Heart left ventricle (tissue), 16 donors: ENCODE data around the gene CEP85L. TPM values are rescaled to one million over a fixed set of nuclear protein-coding genes. Genes with fewer than 3 reads are reported as not detected.

ENCODE experiments used
- ATAC-seq, 4 donors: fragments of 200-7000 bp; cut with Tn5 transposase; one replicate each; pipeline ENCODE4 v1.9.1; 2020 to 2022; ENCODE audit warnings: moderate library complexity in 4 of 4, mild to moderate bottlenecking in 3 of 4, moderate number of reproducible peaks in 1 of 4
- DNase-seq, 5 donors: peaks; one replicate each; pipeline ENCODE4 v3.0.0-alpha.2; 2020
- H3K27ac ChIP-seq, 12 donors: fragments of 200-600 bp; sonication (generic) in 4 of 12; one replicate each; pipeline versions ENCODE4 v1.5.0 to v1.8.0; 2016 to 2022; ENCODE audit warnings: mild to moderate bottlenecking in 2 of 12
- H3K27me3 ChIP-seq, 9 donors: fragments of 200-600 bp; sonication (generic) in 2 of 9; one replicate each; pipeline versions ENCODE4 v1.5.1 to v1.8.0; 2016 to 2022; ENCODE audit warnings: mild to moderate bottlenecking in 3 of 9
- H3K36me3 ChIP-seq, 9 donors: fragments of 200-600 bp; sonication (generic) in 2 of 9; one replicate each; pipeline versions ENCODE4 v1.5.0 to v1.8.0; 2018 to 2022; ENCODE audit warnings: mild to moderate bottlenecking in 2 of 9
- H3K4me1 ChIP-seq, 12 donors: fragments of 200-600 bp; sonication (generic) in 4 of 12; one replicate each; pipeline versions ENCODE4 v1.5.0 to v1.8.0; 2016 to 2022; ENCODE audit warnings: mild to moderate bottlenecking in 3 of 12
- H3K4me3 ChIP-seq, 12 donors: fragments of 200-600 bp; sonication (generic) in 4 of 12; one replicate each; pipeline versions ENCODE4 v1.5.0 to v1.8.0; 2017 to 2022; ENCODE audit warnings: mild to moderate bottlenecking in 9 of 12, moderate library complexity in 4 of 12
- H3K9me3 ChIP-seq, 12 donors: fragments of 200-600 bp; sonication (generic) in 4 of 12; one replicate each; pipeline versions ENCODE4 v1.5.0 to v1.8.0; 2016 to 2022; ENCODE audit warnings: mild to moderate bottlenecking in 1 of 12
- POLR2A ChIP-seq, 2 donors: fragments of 450-650 bp; IDR thresholded peaks; one replicate each; pipeline ENCODE4 v1.6.1; 2017; ENCODE audit warnings: antibody characterized with exemption in 2 of 2, mild to moderate bottlenecking in 2 of 2, moderate library complexity in 2 of 2
- WGBS, 4 donors: extraction: QIAGEN DNeasy Blood & Tissue Kit in 2 of 4; methylation state at CpG; one replicate each; pipeline versions ENCODE4 v1.1.5 to v1.1.7; 2013 to 2018; 5-methylcytosine and 5-hydroxymethylcytosine counted together
- intact Hi-C, 10 donors: fragments of 100-400 bp; cut with DNase I; formaldehyde crosslinking; loops; one replicate each; pipeline versions ENCODE4 v1.11.1 to v1.14.2; 2022
- long read RNA-seq, 3 donors: library from polyadenylated mRNA; unstranded; transcript quantifications; one replicate each; pipeline ENCODE4 v2.0.0, GENCODE V29; 2020 to 2021
- polyA plus RNA-seq, 2 donors: library from polyadenylated mRNA; stranded (reverse); fragments of 200-250 nt; gene quantifications; one replicate each; pipeline ENCODE4 v1.2.3, GENCODE V29; 2013
- total RNA-seq, 9 donors: library from RNA; depleted of rRNA in 2 of 9; stranded (reverse); fragments of >200 nt in 2 of 9; fragmentation: NEBNext Ultra II Directional in 3 of 9; extraction: Animal tissue kit (Norgen Biotek cat#: 25700) in 3 of 9; gene quantifications; one replicate each; pipeline versions ENCODE4 v1.1.0 to v1.2.4, GENCODE V29; 2016 to 2023
- TF ChIP-seq, protein P1 (sequence below), 12 donors: fragments of 200-600 bp; sonication (generic) in 4 of 12; IDR thresholded peaks; one replicate each; pipeline versions ENCODE4 v1.5.0 to v1.8.0; 2018 to 2022; ENCODE audit warnings: antibody characterized with exemption in 12 of 12, mild to moderate bottlenecking in 5 of 12
- donor health status: ischemic (EF 13 %, LVEDD 7.1; RV severe dilation, severe dysfunction).
- donor health status: healthy with polysubstance abuse.
- donor health status: DM: no; HTN: yes; CAD: no.
- donor health status: DM: no; HTN: no; CAD: no.
- donor health status: ischemic (EF 25% LVEDD 6.9; RV normal size, moderate dysfunction).
- donor health status: ischemic (EF 25% LVEDD 5.7; RV mildly dilated, moderate dysfunction).
- donor health status: healthy.
- donor health status: DM: yes; HTN: yes; CAD: no.
- donor health status: ischemic (EF 35%, LVEDD 5.7; RV mildly dilated, moderate dysfunction).
- donor health status: nonischemic (EF 11% LVEDD 7.7; RV severe dilation, severe dysfunction).
- donor health status: DM: yes; HTN: yes; CAD: no.
- donor health status: PGD.
- donor health status: ischemic (EF 29% LVEDD 5.4; RV normal size, mild dysfunction).
- donor health status: nonischemic (EF 23%, LVEDD 6.1; RV moderate dilation, normal function).

Gene CEP85L
- total RNA-seq, result 10 to 100 TPM in 1 of 9 donors, 1 to 10 TPM in 8; 5.1 to 14.4 (median 7.6) TPM
- polyA plus RNA-seq, result 1 to 10 TPM; 1.9 to 7.7 TPM
- long read RNA-seq, donor 1, full-length matches to known transcripts, result 2 of 21 reads
- long read RNA-seq, donor 1, partial matches to known transcripts, result 8 of 21 reads
- long read RNA-seq, donor 1, other reads (novel, unspliced or antisense), result 11 of 21 reads
- long read RNA-seq, donor 2, full-length matches to known transcripts, result 3 of 28 reads
- long read RNA-seq, donor 2, partial matches to known transcripts, result 18 of 28 reads
- long read RNA-seq, donor 2, other reads (novel, unspliced or antisense), result 7 of 28 reads
- long read RNA-seq, donor 3, full-length matches to known transcripts, result 1 of 10 reads
- long read RNA-seq, donor 3, partial matches to known transcripts, result 3 of 10 reads
- long read RNA-seq, donor 3, other reads (novel, unspliced or antisense), result 6 of 10 reads

DNA sequence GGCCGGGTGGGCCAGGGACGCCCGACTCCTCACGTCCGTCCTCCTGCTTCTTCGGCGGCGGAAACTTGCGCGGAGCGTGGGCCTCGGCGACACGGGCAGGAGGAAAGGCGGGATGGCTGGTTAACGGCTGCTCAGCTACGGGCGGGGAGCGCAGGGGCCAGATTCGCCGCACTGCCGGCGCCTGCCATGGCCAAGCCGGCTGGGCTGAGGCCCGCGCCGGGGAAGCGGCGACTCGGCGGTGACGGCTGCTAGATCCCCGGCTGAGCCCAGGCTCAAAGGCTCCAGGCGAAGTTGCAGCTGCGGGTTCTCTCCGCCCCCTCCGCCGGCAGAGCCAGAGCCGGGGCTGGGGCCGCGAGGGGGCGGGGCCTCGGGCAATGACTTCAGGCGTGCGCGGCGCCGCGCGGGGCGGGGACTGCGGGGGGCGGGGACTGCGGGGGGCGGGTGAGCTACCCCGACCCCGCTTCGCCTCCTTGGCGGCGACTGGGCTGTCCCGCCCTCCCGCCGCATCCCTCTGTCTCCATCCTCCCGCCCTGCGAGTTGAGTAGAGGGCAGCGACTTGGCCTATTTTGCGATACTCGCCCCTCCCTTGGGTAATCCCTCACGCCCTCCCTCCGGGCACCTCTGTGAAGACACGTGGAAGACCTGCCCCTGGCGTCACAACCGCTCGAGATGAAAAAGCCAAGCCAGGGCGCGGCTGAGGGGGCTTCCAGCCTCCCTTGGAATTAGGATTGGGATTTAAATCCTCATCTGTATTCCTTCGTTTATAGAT is at the start of gene CEP85L:
CEP85L (minus strand) TSS at position 310 of the 769 bp plus-strand sequence. CDS start 322 bp downstream, outside the sequence.
- 0 to 1% (median 0%) methylated on average over 20 to 77 of the region's 77 CpGs for WGBS, 4 donors
- DNase-seq, result peak; percentile 93 to 96 (median 94)
- Histone ChIP-seq H3K27ac (peak within 1 kb of the TSS; percentile 86 to 99 (median 96)), H3K27me3 (no peaks in the 10 kb centered on the region), H3K4me3 (peak within 1 kb of the TSS; percentile 69 to 98 (median 93)), H3K9me3 (no peaks in the 10 kb centered on the region), H3K4me1 (peaks cover 5 to 30% (median 13%) of the 10 kb centered on the region in 12 donors), H3K36me3 (no peaks in the 10 kb centered on the region)
- ATAC-seq, result peak; percentile 95 to 99 (median 98)
- TF ChIP-seq POLR2A (IDR thresholded peaks at IDR 0.05), result peak; percentile 38 to 91
- TF ChIP-seq, protein P1, sequence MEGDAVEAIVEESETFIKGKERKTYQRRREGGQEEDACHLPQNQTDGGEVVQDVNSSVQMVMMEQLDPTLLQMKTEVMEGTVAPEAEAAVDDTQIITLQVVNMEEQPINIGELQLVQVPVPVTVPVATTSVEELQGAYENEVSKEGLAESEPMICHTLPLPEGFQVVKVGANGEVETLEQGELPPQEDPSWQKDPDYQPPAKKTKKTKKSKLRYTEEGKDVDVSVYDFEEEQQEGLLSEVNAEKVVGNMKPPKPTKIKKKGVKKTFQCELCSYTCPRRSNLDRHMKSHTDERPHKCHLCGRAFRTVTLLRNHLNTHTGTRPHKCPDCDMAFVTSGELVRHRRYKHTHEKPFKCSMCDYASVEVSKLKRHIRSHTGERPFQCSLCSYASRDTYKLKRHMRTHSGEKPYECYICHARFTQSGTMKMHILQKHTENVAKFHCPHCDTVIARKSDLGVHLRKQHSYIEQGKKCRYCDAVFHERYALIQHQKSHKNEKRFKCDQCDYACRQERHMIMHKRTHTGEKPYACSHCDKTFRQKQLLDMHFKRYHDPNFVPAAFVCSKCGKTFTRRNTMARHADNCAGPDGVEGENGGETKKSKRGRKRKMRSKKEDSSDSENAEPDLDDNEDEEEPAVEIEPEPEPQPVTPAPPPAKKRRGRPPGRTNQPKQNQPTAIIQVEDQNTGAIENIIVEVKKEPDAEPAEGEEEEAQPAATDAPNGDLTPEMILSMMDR (IDR thresholded peaks at IDR 0.05), result peak in 1 of 12 donors; percentile 5
- intact Hi-C loops, result loop anchor here (2.0 to 10.0 kb wide), 9 partner anchors 53 to 1167 kb away; partner anchors contain the start of genes ASF1A (in 1 of the 10) and DCBLD1 (in 1 of the 10)

DNA sequence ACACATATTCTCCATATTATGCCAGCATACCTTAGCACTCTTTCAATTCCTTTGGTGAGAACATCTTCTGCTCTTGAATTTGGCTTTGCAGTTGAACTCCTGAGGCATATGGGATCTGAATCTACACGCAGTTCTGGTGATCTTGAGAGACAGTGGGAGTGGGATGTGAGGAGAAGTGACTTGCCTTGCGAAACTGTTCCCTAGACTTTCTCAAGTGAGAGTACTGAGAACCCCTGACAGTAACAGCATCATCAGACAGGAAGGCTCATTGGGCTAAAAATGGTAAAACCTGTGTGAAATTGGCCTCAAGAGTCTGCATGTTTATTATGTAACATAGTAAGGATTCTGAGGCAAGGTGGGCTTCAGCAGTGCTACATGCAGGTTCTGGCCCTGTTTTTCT is 49.1 kb upstream of the CEP85L start:
- DNase-seq (no peak), ATAC-seq (no peak)
- TF ChIP-seq POLR2A (IDR thresholded peaks at IDR 0.05), result no peak
- TF ChIP-seq, protein P1 (IDR thresholded peaks at IDR 0.05), result no peak
- intact Hi-C loops, result loop anchor here in 1 of 10 donors (10.0 kb wide), 1 partner anchor 46 kb away; the partner anchor contains the start of gene CEP85L
- Histone ChIP-seq H3K27me3 (no peaks in the 10 kb centered on the region), H3K4me3 (no peak overlapping the region), H3K4me1 (peaks cover 0 to 9% (median 4%) of the 10 kb centered on the region in 12 donors), H3K9me3 (no peaks in the 10 kb centered on the region), H3K36me3 (no peaks in the 10 kb centered on the region), H3K27ac (no peak overlapping the region)
- 95 to 98% (median 96%) methylated on average over 2 of the region's 2 CpGs for WGBS, 4 donors

DNA sequence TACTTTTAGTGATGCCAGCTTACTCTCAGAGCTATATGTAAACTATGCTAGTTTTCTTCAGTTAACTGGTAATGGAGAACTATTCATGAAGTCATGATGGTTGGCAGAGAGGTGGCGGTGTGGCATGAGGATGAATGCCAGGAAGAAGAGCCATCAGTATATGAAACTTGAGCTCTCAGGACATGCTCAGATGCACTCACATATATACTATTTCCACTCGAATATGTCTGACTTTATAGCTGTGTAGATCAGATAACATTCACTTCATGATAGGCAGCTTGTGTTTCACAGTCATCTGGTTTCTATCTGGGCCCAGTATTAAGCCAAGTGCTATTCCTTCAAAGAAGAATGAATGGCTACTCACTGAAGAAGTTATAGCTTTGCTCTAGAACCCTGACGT is 46.2 kb upstream of the CEP85L start:
- Histone ChIP-seq H3K4me3 (no peak overlapping the region), H3K27ac (no peak overlapping the region), H3K4me1 (no peaks in the 10 kb centered on the region), H3K36me3 (no peaks in the 10 kb centered on the region), H3K27me3 (no peaks in the 10 kb centered on the region), H3K9me3 (peaks cover 0 to 8% (median 0%) of the 10 kb centered on the region in 12 donors)
- TF ChIP-seq, protein P1 (IDR thresholded peaks at IDR 0.05), result no peak
- TF ChIP-seq POLR2A (IDR thresholded peaks at IDR 0.05), result no peak
- DNase-seq (no peak), ATAC-seq (no peak)
- intact Hi-C loops, result no loop called here
- WGBS, 4 donors, result 72 to 87% (median 78%) methylated on average over 3 of the region's 3 CpGs

DNA sequence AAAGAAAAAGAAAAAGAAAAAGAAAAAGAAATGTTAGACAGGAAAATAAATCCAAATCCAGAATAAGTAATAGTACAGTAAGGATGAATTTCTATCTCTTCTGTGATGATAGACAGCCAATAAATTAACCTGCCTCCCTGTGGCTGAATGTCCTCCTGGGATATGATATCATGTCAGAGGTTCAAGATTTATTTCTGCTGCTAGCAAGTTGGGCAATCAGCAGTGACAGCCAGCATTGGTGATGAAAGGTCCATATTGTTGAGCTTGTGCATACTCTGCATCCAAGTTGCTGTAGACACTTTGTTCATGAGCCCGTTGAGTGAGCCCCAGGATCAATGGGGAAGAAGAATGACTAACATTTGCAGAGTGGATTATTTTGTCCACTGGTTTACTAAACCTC is 44.9 kb upstream of the CEP85L start:
- no peak for TF ChIP-seq POLR2A (IDR thresholded peaks at IDR 0.05)
- TF ChIP-seq, protein P1 (IDR thresholded peaks at IDR 0.05), result no peak
- H3K27me3 ChIP-seq, result no peaks in the 10 kb centered on the region
- no peak for DNase-seq
- H3K27ac ChIP-seq, result no peak overlapping the region
- H3K4me3 ChIP-seq, result no peak overlapping the region
- ATAC-seq, result no peak
- WGBS, 4 donors, result 48 to 83% (median 67%) methylated on average over 1 of the region's 1 CpG
- H3K36me3 ChIP-seq, result no peaks in the 10 kb centered on the region
- intact Hi-C loops, result no loop called here
- no peaks in the 10 kb centered on the region for H3K4me1 ChIP-seq
- H3K9me3 ChIP-seq, result peaks cover 0 to 8% (median 0%) of the 10 kb centered on the region in 12 donors
